HG02642 (cell line): ENCODE measurements around the gene HCAR3.
"Not testable (repeated sequence)": the region's sequence is repeated elsewhere in the genome, so short reads cannot be mapped to it uniquely, and the experiment has no call there.

Experiments
- ATAC-seq: cut with Tn5 transposase; IDR thresholded peaks from one replicate; pipeline ENCODE4 v1.9.1; 2021; ENCODE audit warnings: mild to moderate bottlenecking; ENCODE audit not compliant: unreplicated experiment, poor library complexity

HCAR3 gene

GRCh38 chr12:122724641-122725243 lies 8.1 kb upstream of the HCAR3 start:
- ATAC-seq, result no peak

GRCh38 chr12:122722387-122722786 lies 5.8 kb upstream of the HCAR3 start:
- ATAC-seq, result no peak

- no peak for ATAC-seq
Observed at GRCh38 chr12:122721057-122721545, 4.5 kb upstream of the HCAR3 start.

DNA sequence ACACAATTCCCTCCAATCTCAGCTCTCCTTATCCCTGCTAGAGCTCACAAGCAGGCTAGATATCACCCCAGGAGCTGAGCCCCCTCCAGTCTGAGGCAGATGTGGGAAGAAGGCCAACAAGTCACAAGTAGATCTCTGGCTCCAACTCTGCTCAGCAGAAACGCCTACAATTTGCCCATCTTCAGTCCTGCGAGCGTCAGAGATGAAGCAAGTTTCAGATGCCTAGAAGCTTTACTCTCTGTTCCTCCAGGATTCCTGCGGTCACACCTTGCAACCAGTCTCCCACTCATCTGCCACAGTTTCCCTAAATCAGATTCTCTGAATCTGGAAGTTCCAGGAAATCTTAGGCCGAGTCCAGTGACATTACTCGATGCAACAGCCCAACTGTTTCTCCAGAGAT lies 1.4 kb downstream of the HCAR3 start:
- not testable (repeated sequence) for ATAC-seq

- not testable (repeated sequence) for ATAC-seq
Observed at GRCh38 chr12:122713491-122714188, 3.0 kb downstream of the HCAR3 start.

DNA sequence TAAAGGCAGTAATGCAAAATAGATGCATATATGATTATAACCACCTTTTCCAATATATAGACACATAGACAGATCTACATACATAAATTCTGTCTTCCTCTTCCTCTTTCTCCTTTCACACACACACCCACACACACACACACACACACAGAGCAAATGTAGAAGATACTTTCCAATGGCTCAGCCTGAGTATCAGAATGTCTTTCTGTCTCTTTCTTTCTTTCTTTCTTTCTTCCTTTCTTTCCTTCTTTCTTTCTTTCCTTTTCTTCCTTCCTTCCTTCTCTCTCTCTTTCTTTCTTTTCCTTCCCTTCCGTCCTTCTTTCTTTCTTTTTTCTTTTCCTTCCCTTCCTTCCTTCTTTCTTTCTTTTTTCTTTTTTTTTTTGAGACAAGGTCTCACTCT lies 5.3 kb downstream of the HCAR3 start:
- not testable (repeated sequence) for ATAC-seq

DNA sequence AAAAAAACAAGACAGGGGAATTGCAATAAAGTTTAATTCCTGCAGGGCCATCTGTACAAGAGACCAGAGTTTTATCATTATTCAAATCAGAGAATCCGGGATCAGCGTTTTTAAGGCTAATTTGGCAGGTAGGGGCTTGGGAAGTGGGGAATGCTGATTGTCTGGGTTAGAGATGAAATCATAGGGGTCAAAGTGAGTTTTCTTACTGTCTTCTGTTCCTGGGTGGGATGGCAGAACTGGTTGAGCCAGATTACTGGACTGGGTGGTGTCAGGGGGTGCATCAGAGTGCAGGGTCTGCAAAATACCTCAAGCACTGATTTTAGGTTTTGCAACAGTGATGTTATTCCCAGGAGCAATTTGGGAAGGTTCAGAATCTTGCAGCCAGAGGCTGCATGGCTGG lies 6.3 kb downstream of the HCAR3 start:
- not testable (repeated sequence) for ATAC-seq

- not testable (repeated sequence) for ATAC-seq
Observed at GRCh38 chr12:122709287-122709686, 7.3 kb downstream of the HCAR3 start.

DNA sequence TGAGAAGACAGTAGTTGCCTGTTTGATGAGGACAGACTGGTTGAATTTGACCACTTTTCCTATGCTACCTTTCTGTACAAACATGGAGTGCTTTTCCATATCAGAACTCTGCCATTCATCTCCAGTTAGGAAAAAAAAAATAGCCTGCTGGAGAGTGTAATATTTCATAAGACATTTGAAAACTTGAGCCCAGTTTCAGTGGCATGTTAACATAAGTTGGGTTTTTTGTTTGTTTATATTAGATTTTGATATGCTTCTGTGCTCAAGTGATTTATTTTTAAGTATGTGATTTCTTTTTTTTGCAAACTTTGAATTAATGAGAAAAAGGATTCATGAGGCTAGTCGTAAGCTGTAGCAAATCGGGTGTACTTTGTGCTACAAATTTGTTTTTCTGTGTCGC lies 12.8 kb downstream of the HCAR3 start:
- not testable (repeated sequence) for ATAC-seq

DNA sequence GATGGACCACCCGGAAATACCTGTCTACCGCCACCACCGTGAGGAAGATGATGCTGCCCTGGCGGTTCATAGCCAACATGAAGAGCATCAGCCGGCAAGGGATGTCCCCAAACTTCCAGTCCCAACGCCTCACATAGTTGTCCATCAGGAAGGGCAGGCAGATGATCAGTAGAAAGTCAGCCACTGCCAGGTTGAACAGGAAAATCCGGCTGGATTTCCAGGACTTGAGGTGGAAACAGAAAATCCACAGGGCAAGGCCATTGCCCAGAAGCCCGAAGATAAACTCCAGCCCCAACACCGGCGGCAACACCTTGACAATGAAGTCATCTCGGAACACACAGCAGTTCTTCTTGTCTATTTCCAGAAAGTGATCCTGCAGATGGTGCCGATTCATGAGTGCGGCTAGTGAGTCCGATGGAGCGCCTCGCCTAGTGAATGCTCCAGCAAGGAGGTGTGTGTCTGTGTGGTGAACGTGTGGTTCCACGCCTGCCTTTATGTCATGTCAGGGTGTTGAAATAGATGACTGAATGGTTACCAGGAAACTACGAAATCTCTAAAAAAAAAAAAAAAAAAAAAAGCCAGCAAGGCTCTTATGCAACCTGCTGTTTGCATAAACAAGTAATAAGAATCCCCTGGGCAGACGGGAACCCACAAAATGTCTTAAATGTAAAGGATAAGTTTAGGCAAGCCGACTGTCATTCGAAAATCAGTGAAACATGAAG lies 13.6 kb downstream of the HCAR3 start, which contains the start of gene HCAR2:
TSS of gene HCAR2 (minus strand) at position 468 of the 722 bp plus-strand sequence. CDS start at position 394, 74 bp downstream.
- ATAC-seq, result not testable (repeated sequence)

DNA sequence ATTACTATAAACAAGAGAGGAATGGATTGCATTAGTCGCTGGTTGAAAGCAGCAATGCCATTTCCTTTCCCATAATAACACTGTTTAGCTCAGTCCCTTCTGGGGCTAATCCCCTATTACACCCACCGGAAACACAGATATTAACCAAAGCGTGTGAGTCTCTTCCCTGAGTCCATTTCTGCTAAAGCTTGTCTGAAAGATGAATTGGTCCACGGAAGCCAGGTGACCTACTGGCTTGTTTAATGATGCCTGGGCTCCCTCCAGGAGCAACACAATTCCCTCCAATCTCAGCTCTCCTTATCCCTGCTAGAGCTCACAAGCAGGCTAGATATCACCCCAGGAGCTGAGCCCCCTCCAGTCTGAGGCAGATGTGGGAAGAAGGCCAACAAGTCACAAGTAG lies 15.1 kb downstream of the HCAR3 start:
- ATAC-seq, result not testable (repeated sequence)

DNA sequence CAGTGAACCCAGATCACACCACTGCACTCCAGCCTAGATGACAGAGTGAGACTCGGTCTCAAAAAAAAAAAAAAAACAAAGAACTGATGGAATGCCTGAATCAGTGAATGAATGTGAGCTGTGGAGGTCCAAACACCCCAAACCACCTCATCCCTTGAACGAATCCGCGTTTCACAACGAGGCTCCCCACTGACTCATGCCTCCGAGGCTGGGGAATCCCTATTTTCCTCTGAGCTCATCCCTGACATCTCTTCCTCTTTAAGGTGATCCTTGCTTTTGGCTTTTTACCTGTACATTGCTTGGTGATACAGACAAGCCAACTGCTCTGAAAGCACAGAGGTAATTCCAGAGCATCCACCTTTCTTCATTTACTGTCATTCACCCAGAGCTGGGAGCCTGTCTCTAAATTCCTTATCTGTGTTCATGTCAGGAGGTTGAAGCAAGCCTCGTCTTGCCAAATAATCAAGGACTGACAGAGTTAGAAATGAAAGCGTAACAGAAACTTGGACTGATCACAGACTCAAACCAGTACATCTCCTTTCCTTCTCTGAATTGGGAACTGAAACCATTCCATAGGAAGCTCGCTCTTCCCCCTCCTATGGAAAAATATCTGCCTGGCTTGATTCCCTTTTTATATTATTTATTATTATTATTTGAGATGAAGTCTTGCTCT lies 16.4 kb downstream of the HCAR3 start:
- not testable (repeated sequence) for ATAC-seq

- ATAC-seq, result not testable (repeated sequence)
Observed at GRCh38 chr12:122696922-122697321, 19.7 kb downstream of the HCAR3 start.

- ATAC-seq, result no peak
Observed at GRCh38 chr12:122691566-122691965, 25.0 kb downstream of the HCAR3 start.

DNA sequence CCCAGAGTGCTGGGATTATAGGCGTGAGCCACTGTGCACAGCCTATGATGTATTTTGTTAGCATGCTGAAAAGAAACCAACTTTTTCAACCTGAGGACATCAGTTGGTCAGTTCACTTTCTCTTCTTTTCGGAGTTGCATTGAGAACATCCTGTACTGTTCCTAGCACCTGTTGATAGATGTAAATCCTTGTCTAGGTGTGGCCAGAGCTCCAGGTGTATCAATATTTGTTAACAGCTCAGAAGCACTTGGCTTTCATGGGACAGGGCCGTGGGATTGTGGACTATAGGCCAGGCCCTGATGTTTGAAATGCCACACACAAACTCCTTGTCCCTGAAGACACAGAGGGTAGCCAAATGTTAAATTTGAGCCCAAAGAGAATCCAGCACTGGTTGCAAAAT lies 28.3 kb downstream of the HCAR3 start:
- no peak for ATAC-seq

DNA sequence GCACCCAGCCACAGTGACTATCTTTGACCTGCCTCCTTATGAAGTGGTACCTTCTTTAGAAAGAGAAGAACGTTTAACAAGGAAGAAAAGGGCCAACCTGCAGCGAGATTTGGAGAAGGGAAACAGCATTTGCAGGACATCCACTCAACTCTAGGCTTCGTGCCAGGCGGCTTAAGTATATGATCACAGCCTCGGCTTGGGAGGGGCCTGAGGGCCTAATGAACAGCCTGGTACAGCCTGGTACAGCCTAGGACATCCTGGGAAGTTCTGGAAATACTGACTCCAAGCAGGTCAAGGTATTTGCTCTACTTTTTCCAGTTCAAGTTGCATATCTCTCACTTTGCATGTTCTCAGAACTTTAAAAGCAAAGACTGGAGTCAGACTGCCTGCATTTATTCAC lies 29.5 kb downstream of the HCAR3 start:
- no peak for ATAC-seq

GRCh38 chr12:122686538-122686937 lies 30.1 kb downstream of the HCAR3 start:
- ATAC-seq, result no peak

- no peak for ATAC-seq
Observed at GRCh38 chr12:122684297-122684813, 32.3 kb downstream of the HCAR3 start.

DNA sequence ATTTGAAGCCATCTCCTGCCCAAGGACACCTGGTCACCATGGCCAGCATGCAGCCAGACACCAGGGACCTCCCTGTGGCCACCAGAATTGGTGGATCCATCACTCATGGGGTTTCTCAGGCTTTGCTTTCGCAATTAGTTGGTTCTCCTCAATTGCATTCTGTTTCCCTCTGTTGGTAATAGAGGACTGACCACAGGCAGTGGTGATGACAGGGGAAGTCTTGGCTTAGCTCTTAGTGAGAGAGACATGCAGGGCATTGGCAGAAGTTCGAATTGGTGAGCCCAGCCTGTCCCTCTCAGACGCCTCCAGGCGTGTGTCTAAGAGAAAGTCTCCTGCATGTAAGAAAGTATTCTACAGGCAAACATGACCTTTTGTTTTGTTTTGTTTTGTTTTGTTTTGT lies 34.8 kb downstream of the HCAR3 start:
- no peak for ATAC-seq

DNA sequence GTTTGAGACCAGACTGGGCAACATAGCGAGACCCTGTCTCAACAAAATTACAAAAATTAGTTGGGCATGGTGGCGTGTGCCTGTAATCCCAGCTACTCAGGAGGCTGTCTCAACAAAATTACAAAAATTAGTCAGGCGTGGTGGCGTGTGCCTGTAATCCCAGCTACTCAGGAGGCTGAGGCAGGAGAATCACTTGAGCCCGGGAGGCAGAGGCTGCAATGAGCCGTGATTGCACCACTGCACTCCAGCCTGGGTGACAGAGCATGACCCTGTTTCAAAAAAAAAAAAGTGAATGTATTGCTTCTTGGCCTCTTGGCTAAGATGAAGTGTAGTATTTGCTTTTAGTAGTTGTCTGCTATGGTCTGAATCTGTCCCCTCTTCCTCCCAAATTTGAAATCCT lies 35.6 kb downstream of the HCAR3 start:
- not testable (repeated sequence) for ATAC-seq
